ENCODE data around the gene RAB36. TPM values are rescaled to one million over a fixed set of nuclear protein-coding genes. Genes with fewer than 3 reads are reported as not detected.

The RAB36 gene, protein sequence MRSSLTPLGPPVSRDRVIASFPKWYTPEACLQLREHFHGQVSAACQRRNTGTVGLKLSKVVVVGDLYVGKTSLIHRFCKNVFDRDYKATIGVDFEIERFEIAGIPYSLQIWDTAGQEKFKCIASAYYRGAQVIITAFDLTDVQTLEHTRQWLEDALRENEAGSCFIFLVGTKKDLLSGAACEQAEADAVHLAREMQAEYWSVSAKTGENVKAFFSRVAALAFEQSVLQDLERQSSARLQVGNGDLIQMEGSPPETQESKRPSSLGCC
- 7.5 TPM for total RNA-seq

DNA sequence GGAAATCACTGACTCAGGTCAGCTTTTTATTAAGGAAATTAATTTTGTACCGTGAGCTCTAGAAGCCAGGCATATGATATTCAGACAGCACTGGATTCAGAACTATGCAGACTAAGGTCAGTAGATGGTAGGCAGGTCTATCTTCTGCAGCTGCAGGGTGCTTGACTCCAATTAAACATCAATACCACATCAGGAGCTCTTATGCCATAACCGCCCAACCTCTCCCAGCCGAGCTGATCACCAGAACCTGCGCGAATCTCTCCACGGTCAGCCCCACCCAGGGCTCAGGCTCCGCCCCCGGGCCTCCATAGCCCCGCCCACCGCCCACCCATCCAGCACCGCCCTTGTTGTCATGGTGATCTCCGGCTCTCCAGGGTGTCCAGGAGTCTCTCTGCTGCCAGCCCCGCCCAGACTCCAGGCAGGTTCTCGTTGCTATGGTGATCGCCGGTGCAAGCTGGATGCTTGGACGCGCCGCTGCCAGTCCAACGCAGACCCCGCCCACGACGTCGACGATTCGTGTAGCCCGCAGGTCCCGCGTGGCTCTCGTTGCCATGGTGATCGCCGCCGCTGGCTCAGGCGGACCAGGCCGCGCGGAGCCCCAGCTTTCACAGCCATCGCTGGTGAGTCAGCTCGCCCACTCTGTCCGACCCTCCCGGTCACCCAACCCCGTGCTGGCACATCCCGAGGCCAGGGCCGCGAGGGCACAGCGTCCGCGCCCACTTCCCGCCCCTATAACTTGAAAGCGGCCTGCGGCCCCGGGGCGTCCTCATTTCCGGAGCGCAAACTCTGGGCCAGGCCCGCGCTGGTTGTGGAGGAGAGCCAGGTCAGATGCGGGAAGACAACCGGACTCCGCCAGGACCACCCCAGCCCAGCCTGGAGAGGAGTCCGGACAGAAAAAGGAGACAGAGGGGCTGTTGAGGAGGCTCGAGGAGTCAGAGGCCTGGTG, at the start of gene RAB36:
TSS of gene RAB36 (plus strand) at position 546 of the 946 bp plus-strand sequence. CDS start 1,140 bp downstream, outside the sequence.

DNA sequence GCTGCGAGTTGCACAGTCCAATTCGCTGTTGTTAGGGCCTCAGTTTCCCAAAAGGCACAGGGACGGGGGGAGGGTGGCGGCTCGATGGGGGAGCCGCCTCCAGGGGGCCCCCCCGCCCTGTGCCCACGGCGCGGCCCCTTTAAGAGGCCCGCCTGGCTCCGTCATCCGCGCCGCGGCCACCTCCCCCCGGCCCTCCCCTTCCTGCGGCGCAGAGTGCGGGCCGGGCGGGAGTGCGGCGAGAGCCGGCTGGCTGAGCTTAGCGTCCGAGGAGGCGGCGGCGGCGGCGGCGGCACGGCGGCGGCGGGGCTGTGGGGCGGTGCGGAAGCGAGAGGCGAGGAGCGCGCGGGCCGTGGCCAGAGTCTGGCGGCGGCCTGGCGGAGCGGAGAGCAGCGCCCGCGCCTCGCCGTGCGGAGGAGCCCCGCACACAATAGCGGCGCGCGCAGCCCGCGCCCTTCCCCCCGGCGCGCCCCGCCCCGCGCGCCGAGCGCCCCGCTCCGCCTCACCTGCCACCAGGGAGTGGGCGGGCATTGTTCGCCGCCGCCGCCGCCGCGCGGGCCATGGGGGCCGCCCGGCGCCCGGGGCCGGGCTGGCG, 35.1 kb downstream of the RAB36 start, which contains the start of gene BCR:
TSS of gene BCR (plus strand) at position 209 of the 592 bp plus-strand sequence. CDS start 452 bp downstream, outside the sequence.

Small RNA genes within 50 kb of the gene (small RNA-seq; reads per million reads assigned to genes)
- not detected for gene BCRP8 (ENCODE audit: low replicate concordance)
- gene RF00017 (ENCODE audit: low replicate concordance): not detected
- gene RF00066 (ENCODE audit: low replicate concordance): not detected

Other genes with a start within 250 kb of the RAB36 start
- 175 TPM for gene GNAZ, start 75.0 kb upstream of the RAB36 start, total RNA-seq
- 8.5 TPM for gene RSPH14, start 3.5 kb upstream of the RAB36 start, total RNA-seq
- 79.8 TPM for gene BCR, start 35.0 kb downstream of the RAB36 start, total RNA-seq